ENCODE data around the gene C2.

C2 gene

DNA sequence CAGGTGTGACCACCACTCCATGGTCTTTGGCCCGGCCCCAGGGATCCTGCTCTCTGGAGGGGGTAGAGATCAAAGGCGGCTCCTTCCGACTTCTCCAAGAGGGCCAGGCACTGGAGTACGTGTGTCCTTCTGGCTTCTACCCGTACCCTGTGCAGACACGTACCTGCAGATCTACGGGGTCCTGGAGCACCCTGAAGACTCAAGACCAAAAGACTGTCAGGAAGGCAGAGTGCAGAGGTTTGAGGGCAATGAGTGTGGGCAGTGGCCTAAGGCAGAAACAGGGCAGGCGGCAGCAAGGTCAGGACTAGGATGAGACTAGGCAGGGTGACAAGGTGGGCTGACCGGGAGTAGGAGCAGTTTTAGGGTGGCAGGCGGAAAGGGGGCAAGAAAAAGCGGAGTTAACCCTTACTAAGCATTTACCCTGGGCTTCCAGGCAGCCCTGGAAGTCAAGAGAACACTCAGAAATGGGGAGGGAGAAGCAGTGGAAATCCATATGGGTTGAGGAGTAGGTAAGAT is 18.9 kb downstream of the C2 start:
- no peak overlapping the region for H3K27ac ChIP-seq
- no peak for TF ChIP-seq CTCF (IDR thresholded peaks at IDR 0.05)
- no peak for TF ChIP-seq ZFX (IDR thresholded peaks at IDR 0.05; ENCODE audit: borderline replicate concordance)

GRCh38 chr6:31947070-31947675 is 19.7 kb downstream of the C2 start:
- no peak overlapping the region for H3K27ac ChIP-seq
- TF ChIP-seq CTCF (IDR thresholded peaks at IDR 0.05): no peak
- no peak for TF ChIP-seq ZFX (IDR thresholded peaks at IDR 0.05; ENCODE audit: borderline replicate concordance)

- no peak overlapping the region for H3K27ac ChIP-seq
- TF ChIP-seq ZFX (IDR thresholded peaks at IDR 0.05; ENCODE audit: borderline replicate concordance) (no peak), CTCF (IDR thresholded peaks at IDR 0.05) (no peak)
Observed at GRCh38 chr6:31947864-31948263, 20.3 kb downstream of the C2 start.

DNA sequence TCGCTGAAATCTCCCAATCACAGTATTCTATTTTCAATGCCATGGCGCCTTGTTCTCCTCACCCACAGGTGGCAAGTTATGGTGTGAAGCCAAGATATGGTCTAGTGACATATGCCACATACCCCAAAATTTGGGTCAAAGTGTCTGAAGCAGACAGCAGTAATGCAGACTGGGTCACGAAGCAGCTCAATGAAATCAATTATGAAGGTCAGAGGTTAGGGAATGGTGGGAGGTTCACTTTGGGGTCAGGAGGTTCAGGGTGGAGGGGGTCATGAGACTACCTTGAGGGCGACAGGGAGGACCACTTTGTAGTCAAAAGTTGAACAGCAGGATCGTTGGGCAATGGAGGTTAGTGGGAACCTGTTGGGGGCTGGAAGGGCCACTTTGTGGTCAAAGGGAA is 20.8 kb downstream of the C2 start:
- H3K27ac ChIP-seq: no peak overlapping the region
- TF ChIP-seq ZFX (IDR thresholded peaks at IDR 0.05; ENCODE audit: borderline replicate concordance) (no peak), CTCF (IDR thresholded peaks at IDR 0.05) (no peak)

- H3K27ac ChIP-seq: no peak overlapping the region
- TF ChIP-seq CTCF (IDR thresholded peaks at IDR 0.05) (no peak), ZFX (IDR thresholded peaks at IDR 0.05; ENCODE audit: borderline replicate concordance) (no peak)
Observed at GRCh38 chr6:31948753-31949413, 21.4 kb downstream of the C2 start.

GRCh38 chr6:31949926-31950548 is 22.5 kb downstream of the C2 start:
- TF ChIP-seq CTCF (IDR thresholded peaks at IDR 0.05): no peak
- TF ChIP-seq ZFX (IDR thresholded peaks at IDR 0.05; ENCODE audit: borderline replicate concordance): no peak
- no peak overlapping the region for H3K27ac ChIP-seq
